Liver (tissue), 9 donors: ENCODE measurements around the gene OR4Q3. TPM values are rescaled to one million over a fixed set of nuclear protein-coding genes. Genes with fewer than 3 reads are reported as not detected.

ENCODE experiments used
- DNase-seq: peaks from one replicate; pipeline ENCODE4 v3.0.0-alpha.2; 2017; ENCODE audit warnings: low spot score
- H3K27ac ChIP-seq, 2 donors: one replicate each; pipeline ENCODE4 v1.7.0; 2013; ENCODE audit warnings: inconsistent platforms in 2 of 2, low read length in 2 of 2, control low read depth in 1 of 2, low read depth in 1 of 2, mild to moderate bottlenecking in 1 of 2
- H3K27me3 ChIP-seq, 4 donors: one replicate each; pipeline versions ENCODE4 v1.6.1 to v1.7.0; 2013; ENCODE audit warnings: low read length in 3 of 4, inconsistent platforms in 1 of 4, mild to moderate bottlenecking in 1 of 4, moderate library complexity in 1 of 4; ENCODE audit not compliant: control insufficient read depth in 4 of 4, insufficient read depth in 4 of 4
- H3K36me3 ChIP-seq, 4 donors: one replicate each; pipeline versions ENCODE4 v1.6.1 to v1.7.0; 2013; ENCODE audit warnings: low read length in 3 of 4, mild to moderate bottlenecking in 3 of 4, low read depth in 1 of 4, moderate library complexity in 1 of 4; ENCODE audit not compliant: control insufficient read depth in 4 of 4, insufficient read depth in 3 of 4
- H3K4me1 ChIP-seq, 4 donors: one replicate each; pipeline versions ENCODE4 v1.6.1 to v1.7.0; 2013; ENCODE audit warnings: low read length in 3 of 4, mild to moderate bottlenecking in 3 of 4, moderate library complexity in 1 of 4; ENCODE audit not compliant: control insufficient read depth in 4 of 4, insufficient read depth in 4 of 4
- H3K4me3 ChIP-seq, 3 donors: one replicate each; pipeline versions ENCODE4 v1.6.1 to v1.7.0; 2013; ENCODE audit warnings: low read length in 3 of 3, control low read depth in 1 of 3, low read depth in 1 of 3, mild to moderate bottlenecking in 1 of 3
- H3K9ac ChIP-seq, 2 donors: one replicate each; pipeline ENCODE4 v1.7.0; 2013; ENCODE audit warnings: low read length in 2 of 2, mild to moderate bottlenecking in 2 of 2, moderate library complexity in 2 of 2, control low read depth in 1 of 2, low read depth in 1 of 2
- H3K9me3 ChIP-seq, 4 donors: one replicate each; pipeline versions ENCODE4 v1.6.1 to v1.7.0; 2013; ENCODE audit warnings: low read length in 3 of 4; ENCODE audit not compliant: control insufficient read depth in 4 of 4
- EGR1 ChIP-seq, 2 donors: IDR thresholded peaks; 2 replicates each; pipeline ENCODE4 v1.6.1; 2016 to 2018; ENCODE audit warnings: antibody characterized with exemption in 2 of 2, low read depth in 2 of 2
- FOXA1 ChIP-seq: IDR thresholded peaks from 2 replicates; pipeline ENCODE4 v1.6.1; 2016; ENCODE audit warnings: antibody characterized with exemption
- FOXA2 ChIP-seq: IDR thresholded peaks from 2 replicates; pipeline ENCODE4 v1.6.1; 2016; ENCODE audit warnings: antibody characterized with exemption
- GABPA ChIP-seq, 2 donors: IDR thresholded peaks in 1 of 2; conservative IDR thresholded peaks in 1 of 2; 2 replicates each; pipeline ENCODE4 v1.6.1; 2016; ENCODE audit warnings: antibody characterized with exemption in 2 of 2, mild to moderate bottlenecking in 1 of 2, moderate library complexity in 1 of 2
- HNF4A ChIP-seq, 2 donors: conservative IDR thresholded peaks; 2 replicates each; pipeline ENCODE4 v1.6.1; 2016; ENCODE audit warnings: antibody characterized with exemption in 2 of 2, mild to moderate bottlenecking in 2 of 2
- HNF4G ChIP-seq: IDR thresholded peaks from 2 replicates; pipeline ENCODE4 v1.6.1; 2016; ENCODE audit warnings: antibody characterized with exemption
- JUND ChIP-seq, 2 donors: IDR thresholded peaks; 2 replicates each; pipeline ENCODE4 v1.6.1; 2016; ENCODE audit warnings: antibody characterized with exemption in 2 of 2
- NR2F2 ChIP-seq: IDR thresholded peaks from 2 replicates; pipeline ENCODE4 v1.6.1; 2016; ENCODE audit warnings: antibody characterized with exemption
- RAD21 ChIP-seq, 2 donors: IDR thresholded peaks; 2 replicates each; pipeline ENCODE4 v1.6.1; 2016; ENCODE audit warnings: antibody characterized with exemption in 2 of 2, mild to moderate bottlenecking in 2 of 2
- RXRA ChIP-seq, 2 donors: IDR thresholded peaks; 2 replicates each; pipeline ENCODE4 v1.6.1; 2017 to 2018; ENCODE audit warnings: antibody characterized with exemption in 2 of 2, mild to moderate bottlenecking in 1 of 2
- SP1 ChIP-seq: IDR thresholded peaks from 2 replicates; pipeline ENCODE4 v1.6.1; 2018; ENCODE audit warnings: antibody characterized with exemption, mild to moderate bottlenecking
- TAF1 ChIP-seq: conservative IDR thresholded peaks from 2 replicates; pipeline ENCODE4 v1.6.1; 2016; ENCODE audit warnings: antibody characterized with exemption, mild to moderate bottlenecking
- YY1 ChIP-seq: IDR thresholded peaks from 2 replicates; pipeline ENCODE4 v1.6.1; 2016; ENCODE audit warnings: antibody characterized with exemption, mild to moderate bottlenecking
- WGBS: extraction: QIAGEN DNeasy Blood & Tissue Kit; methylation state at CpG from one replicate; pipeline ENCODE4 v1.1.7; 2013; 5-methylcytosine and 5-hydroxymethylcytosine counted together
- polyA plus RNA-seq, 2 donors: library from polyadenylated mRNA; stranded (reverse) in 1 of 2; unstranded in 1 of 2; fragments of 200-250 nt in 1 of 2; fragments of >200 nt in 1 of 2; fragmentation: Nextera tagmentation in 1 of 2; extraction: Ambion mirVana in 1 of 2; gene quantifications; one replicate each; pipeline versions ENCODE4 v1.2.1 to v1.2.3, GENCODE V29; 2013 to 2015
- total RNA-seq, 2 donors: library from RNA; depleted of rRNA; stranded (reverse); fragments of >200 nt; gene quantifications; one replicate each; pipeline ENCODE4 v1.2.3, GENCODE V29; 2014
- TF ChIP-seq, protein P1 (sequence below): IDR thresholded peaks from 2 replicates; pipeline ENCODE4 v1.6.1; 2016; ENCODE audit warnings: antibody characterized with exemption
- TF ChIP-seq, protein P2 (sequence below): IDR thresholded peaks from 2 replicates; pipeline ENCODE4 v1.6.1; 2016; ENCODE audit warnings: antibody characterized with exemption, mild to moderate bottlenecking
- TF ChIP-seq, protein P3 (sequence below): IDR thresholded peaks from 2 replicates; pipeline ENCODE4 v1.6.1; 2016; ENCODE audit warnings: antibody characterized with exemption
- TF ChIP-seq, protein P4 (sequence below): fragments of 150-350 bp; IDR thresholded peaks from 2 replicates; pipeline ENCODE4 v1.5.1; 2017; ENCODE audit warnings: improper control_type of control experiment, low read depth, low read length; ENCODE audit not compliant: missing input control
- TF ChIP-seq, protein P5 (sequence below): IDR thresholded peaks from 2 replicates; pipeline ENCODE4 v1.6.1; 2016; ENCODE audit warnings: antibody characterized with exemption
- donor health status: healthy.
- donor health status: healthy.
- donor health status: healthy.
- donor health status: healthy.
- donor health status: healthy.

The OR4Q3 gene
- total RNA-seq (not detected), polyA plus RNA-seq (not detected)

DNA sequence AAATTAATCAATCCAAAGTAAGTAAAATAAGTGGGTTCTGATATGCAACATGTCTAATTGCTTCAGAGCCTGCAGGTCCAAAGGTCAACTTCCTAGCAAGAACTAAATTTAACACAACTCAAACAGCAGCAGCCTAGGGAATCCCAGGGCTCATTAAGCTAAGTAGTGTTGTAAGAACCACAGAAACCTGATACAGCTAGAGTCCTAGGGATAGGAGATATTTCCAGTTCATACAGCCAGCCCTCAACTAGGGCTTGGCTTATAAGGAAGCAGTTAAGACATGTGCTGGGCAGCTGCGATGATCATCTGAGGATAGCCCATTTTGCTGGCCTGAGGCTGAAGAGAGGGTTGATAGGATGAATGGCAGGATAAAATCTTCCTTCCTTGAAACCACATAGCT, at the start of gene OR4Q3:
Gene OR4Q3 (plus strand): TSS at position 316 of the 400 bp plus-strand sequence.
- no peaks in the 10 kb centered on the region for H3K4me1 ChIP-seq
- DNase-seq, result no peak
- H3K9ac ChIP-seq, result no peak within 1 kb of the TSS
- TF ChIP-seq, protein P1, sequence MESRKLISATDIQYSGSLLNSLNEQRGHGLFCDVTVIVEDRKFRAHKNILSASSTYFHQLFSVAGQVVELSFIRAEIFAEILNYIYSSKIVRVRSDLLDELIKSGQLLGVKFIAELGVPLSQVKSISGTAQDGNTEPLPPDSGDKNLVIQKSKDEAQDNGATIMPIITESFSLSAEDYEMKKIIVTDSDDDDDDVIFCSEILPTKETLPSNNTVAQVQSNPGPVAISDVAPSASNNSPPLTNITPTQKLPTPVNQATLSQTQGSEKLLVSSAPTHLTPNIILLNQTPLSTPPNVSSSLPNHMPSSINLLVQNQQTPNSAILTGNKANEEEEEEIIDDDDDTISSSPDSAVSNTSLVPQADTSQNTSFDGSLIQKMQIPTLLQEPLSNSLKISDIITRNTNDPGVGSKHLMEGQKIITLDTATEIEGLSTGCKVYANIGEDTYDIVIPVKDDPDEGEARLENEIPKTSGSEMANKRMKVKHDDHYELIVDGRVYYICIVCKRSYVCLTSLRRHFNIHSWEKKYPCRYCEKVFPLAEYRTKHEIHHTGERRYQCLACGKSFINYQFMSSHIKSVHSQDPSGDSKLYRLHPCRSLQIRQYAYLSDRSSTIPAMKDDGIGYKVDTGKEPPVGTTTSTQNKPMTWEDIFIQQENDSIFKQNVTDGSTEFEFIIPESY, result no peak
- TF ChIP-seq HNF4G (no peak), TAF1 (no peak), NR2F2 (no peak), HNF4A (conservative IDR thresholded peaks at IDR 0.05) (no peak), EGR1 (IDR thresholded peaks at IDR 0.05; ENCODE audit: low read depth in 2 of 2) (no peak), SP1 (no peak), FOXA1 (no peak), GABPA (IDR thresholded peaks at IDR 0.05 in 1 of 2, conservative IDR thresholded peaks at IDR 0.05 in 1 of 2) (no peak), FOXA2 (no peak), RAD21 (IDR thresholded peaks at IDR 0.05) (no peak), YY1 (no peak), JUND (IDR thresholded peaks at IDR 0.05) (no peak), RXRA (IDR thresholded peaks at IDR 0.05) (no peak)
- TF ChIP-seq, protein P2, sequence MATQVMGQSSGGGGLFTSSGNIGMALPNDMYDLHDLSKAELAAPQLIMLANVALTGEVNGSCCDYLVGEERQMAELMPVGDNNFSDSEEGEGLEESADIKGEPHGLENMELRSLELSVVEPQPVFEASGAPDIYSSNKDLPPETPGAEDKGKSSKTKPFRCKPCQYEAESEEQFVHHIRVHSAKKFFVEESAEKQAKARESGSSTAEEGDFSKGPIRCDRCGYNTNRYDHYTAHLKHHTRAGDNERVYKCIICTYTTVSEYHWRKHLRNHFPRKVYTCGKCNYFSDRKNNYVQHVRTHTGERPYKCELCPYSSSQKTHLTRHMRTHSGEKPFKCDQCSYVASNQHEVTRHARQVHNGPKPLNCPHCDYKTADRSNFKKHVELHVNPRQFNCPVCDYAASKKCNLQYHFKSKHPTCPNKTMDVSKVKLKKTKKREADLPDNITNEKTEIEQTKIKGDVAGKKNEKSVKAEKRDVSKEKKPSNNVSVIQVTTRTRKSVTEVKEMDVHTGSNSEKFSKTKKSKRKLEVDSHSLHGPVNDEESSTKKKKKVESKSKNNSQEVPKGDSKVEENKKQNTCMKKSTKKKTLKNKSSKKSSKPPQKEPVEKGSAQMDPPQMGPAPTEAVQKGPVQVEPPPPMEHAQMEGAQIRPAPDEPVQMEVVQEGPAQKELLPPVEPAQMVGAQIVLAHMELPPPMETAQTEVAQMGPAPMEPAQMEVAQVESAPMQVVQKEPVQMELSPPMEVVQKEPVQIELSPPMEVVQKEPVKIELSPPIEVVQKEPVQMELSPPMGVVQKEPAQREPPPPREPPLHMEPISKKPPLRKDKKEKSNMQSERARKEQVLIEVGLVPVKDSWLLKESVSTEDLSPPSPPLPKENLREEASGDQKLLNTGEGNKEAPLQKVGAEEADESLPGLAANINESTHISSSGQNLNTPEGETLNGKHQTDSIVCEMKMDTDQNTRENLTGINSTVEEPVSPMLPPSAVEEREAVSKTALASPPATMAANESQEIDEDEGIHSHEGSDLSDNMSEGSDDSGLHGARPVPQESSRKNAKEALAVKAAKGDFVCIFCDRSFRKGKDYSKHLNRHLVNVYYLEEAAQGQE, result no peak
- TF ChIP-seq, protein P3, sequence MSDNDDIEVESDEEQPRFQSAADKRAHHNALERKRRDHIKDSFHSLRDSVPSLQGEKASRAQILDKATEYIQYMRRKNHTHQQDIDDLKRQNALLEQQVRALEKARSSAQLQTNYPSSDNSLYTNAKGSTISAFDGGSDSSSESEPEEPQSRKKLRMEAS, result no peak
- TF ChIP-seq, protein P4, sequence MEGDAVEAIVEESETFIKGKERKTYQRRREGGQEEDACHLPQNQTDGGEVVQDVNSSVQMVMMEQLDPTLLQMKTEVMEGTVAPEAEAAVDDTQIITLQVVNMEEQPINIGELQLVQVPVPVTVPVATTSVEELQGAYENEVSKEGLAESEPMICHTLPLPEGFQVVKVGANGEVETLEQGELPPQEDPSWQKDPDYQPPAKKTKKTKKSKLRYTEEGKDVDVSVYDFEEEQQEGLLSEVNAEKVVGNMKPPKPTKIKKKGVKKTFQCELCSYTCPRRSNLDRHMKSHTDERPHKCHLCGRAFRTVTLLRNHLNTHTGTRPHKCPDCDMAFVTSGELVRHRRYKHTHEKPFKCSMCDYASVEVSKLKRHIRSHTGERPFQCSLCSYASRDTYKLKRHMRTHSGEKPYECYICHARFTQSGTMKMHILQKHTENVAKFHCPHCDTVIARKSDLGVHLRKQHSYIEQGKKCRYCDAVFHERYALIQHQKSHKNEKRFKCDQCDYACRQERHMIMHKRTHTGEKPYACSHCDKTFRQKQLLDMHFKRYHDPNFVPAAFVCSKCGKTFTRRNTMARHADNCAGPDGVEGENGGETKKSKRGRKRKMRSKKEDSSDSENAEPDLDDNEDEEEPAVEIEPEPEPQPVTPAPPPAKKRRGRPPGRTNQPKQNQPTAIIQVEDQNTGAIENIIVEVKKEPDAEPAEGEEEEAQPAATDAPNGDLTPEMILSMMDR, result no peak
- TF ChIP-seq, protein P5, sequence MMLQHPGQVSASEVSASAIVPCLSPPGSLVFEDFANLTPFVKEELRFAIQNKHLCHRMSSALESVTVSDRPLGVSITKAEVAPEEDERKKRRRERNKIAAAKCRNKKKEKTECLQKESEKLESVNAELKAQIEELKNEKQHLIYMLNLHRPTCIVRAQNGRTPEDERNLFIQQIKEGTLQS, result no peak
- no peak within 1 kb of the TSS for H3K4me3 ChIP-seq
- WGBS, result 81% methylated on average over 1 of the region's 1 CpG
- no peaks in the 10 kb centered on the region for H3K9me3 ChIP-seq
- H3K27me3 ChIP-seq, result peaks cover 0 to 3% (median 0%) of the 10 kb centered on the region in 4 donors
- no peaks in the 10 kb centered on the region for H3K36me3 ChIP-seq
- no peak within 1 kb of the TSS for H3K27ac ChIP-seq
